H54 (cell line): Measurements from ENCODE around the gene MRPL50.
"Not testable (repeated sequence)": the region's sequence is repeated elsewhere in the genome, so short reads cannot be mapped to it uniquely, and the experiment has no call there.

Experiments used
- DNase-seq: peaks from one replicate; pipeline ENCODE4 v3.0.0; 2011; ENCODE audit warnings: low spot score, mixed read lengths; ENCODE audit not compliant: insufficient read length
- FAIRE-seq: peaks from 3 replicates; lab custom pipeline; 2011; peaks lifted over from hg19 to GRCh38; lab: Jason Lieb, UNC
- POLR2A ChIP-seq: IDR thresholded peaks from 2 replicates; pipeline ENCODE4 v1.6.1; 2011; ENCODE audit warnings: low read depth, mild to moderate bottlenecking, low read length

MRPL50 gene

GRCh38 chr9:101403516-101404285, 5.3 kb upstream of the MRPL50 start:
- no peak for TF ChIP-seq POLR2A
- FAIRE-seq: no peak
- no peak for DNase-seq

- FAIRE-seq: peak; percentile 50
- no peak for TF ChIP-seq POLR2A
- no peak for DNase-seq
Observed at GRCh38 chr9:101400120-101400519, 1.7 kb upstream of the MRPL50 start.

GRCh38 chr9:101399643-101399970, 1.2 kb upstream of the MRPL50 start:
- TF ChIP-seq POLR2A: no peak
- DNase-seq (no peak), FAIRE-seq (peak; percentile 62)

GRCh38 chr9:101398930-101399642, 668 bp upstream of the MRPL50 start:
- no peak for FAIRE-seq
- TF ChIP-seq POLR2A: no peak
- no peak for DNase-seq

GRCh38 chr9:101397746-101398067, 711 bp downstream of the MRPL50 start:
- DNase-seq: no peak

GRCh38 chr9:101394687-101395086, 3.7 kb downstream of the MRPL50 start:
- DNase-seq: no peak
- FAIRE-seq: peak; percentile 43
- no peak for TF ChIP-seq POLR2A

More at GRCh38 chr9:101397746-101398067, 711 bp downstream of the MRPL50 start:
- no peak for FAIRE-seq
- no peak for TF ChIP-seq POLR2A

- DNase-seq (no peak), FAIRE-seq (no peak)
- no peak for TF ChIP-seq POLR2A
Observed at GRCh38 chr9:101393135-101393534, 5.3 kb downstream of the MRPL50 start.

GRCh38 chr9:101388507-101388993, 9.9 kb downstream of the MRPL50 start:
- no peak for TF ChIP-seq POLR2A
- FAIRE-seq: peak; percentile 98
- DNase-seq: no peak

GRCh38 chr9:101387871-101388506, 10.4 kb downstream of the MRPL50 start:
- no peak for DNase-seq
- FAIRE-seq: no peak
- no peak for TF ChIP-seq POLR2A

- peak; percentile 20 for FAIRE-seq
Observed at GRCh38 chr9:101384873-101385536, 13.4 kb downstream of the MRPL50 start, which contains the start of gene BAAT. Gene BAAT (minus strand): TSS chr9:101385006. CDS start chr9:101371404, 13,602 bp downstream.

GRCh38 chr9:101383361-101383760, 15.1 kb downstream of the MRPL50 start:
- no peak for TF ChIP-seq POLR2A
- DNase-seq (no peak), FAIRE-seq (peak; percentile 62)

More at GRCh38 chr9:101384873-101385536, 13.4 kb downstream of the MRPL50 start, which contains the start of gene BAAT:
- not testable (repeated sequence) for DNase-seq

GRCh38 chr9:101381833-101382342, 16.5 kb downstream of the MRPL50 start:
- TF ChIP-seq POLR2A: no peak
- FAIRE-seq (peak; percentile 74), DNase-seq (no peak)

GRCh38 chr9:101381118-101381517, 17.3 kb downstream of the MRPL50 start:
- no peak for FAIRE-seq
- TF ChIP-seq POLR2A: no peak
- DNase-seq: no peak
